Activated CD4-positive, CD25-positive, alpha-beta regulatory T cell treated with anti-CD3 and anti-CD28 coated beads, Interleukin-2, amount 50 U/mL, for 72 hours (primary cell): ENCODE measurements around the gene HGFAC.
A peak's percentile ranks its signal among the peaks of the same experiment; 100 is the strongest.
"Not testable (repeated sequence)": the region's sequence is repeated elsewhere in the genome, so short reads cannot be mapped to it uniquely, and the experiment has no call there.

ENCODE experiments used
- DNase-seq: peaks from one replicate; pipeline ENCODE4 v3.0.0; 2021

Gene HGFAC

DNA sequence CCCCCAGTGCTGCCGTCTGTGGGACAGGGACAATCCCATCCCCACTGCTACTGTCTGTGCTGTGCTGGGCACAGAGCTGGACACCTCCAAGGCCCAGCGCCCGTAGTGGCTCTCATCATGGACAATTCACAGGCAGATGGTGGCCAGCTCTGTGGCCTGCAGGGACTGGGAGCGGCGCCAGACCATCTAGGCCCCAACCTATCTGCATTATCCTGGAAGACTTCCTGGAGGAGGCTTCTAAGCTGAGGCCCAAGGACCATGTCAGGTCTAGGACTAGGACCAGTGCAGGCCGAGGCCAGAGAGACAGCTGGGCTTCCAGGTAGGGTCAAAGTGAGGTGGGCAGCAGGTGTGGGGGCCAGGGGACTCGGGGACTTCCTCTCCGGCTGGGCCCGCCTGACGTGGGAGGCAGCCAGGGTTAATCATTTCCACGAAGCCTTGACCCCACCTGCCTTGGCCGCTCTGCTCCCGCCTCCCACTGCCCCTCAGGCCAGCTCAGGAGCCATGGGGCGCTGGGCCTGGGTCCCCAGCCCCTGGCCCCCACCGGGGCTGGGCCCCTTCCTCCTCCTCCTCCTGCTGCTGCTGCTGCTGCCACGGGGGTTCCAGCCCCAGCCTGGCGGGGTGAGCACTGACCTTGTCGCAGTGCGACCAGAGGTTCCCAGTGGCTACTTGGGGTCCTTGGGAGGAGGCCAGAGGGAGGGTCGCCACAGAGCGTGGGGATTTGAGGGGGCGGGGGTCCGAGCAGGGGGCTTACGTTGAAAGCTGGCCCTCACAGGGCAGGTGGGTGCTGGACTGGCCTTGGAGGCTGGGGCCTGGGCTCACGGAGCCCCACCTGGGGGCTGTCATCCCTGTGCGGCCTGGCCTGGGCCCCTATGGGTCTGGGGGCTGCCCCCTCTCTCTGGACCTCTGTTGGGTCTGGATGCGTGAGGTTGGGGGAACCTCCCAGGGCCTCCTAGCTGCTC lies at the start of gene HGFAC:
TSS of gene HGFAC (plus strand) at position 468 of the 959 bp plus-strand sequence. CDS start at position 502, 34 bp downstream.
- no peak for DNase-seq

DNA sequence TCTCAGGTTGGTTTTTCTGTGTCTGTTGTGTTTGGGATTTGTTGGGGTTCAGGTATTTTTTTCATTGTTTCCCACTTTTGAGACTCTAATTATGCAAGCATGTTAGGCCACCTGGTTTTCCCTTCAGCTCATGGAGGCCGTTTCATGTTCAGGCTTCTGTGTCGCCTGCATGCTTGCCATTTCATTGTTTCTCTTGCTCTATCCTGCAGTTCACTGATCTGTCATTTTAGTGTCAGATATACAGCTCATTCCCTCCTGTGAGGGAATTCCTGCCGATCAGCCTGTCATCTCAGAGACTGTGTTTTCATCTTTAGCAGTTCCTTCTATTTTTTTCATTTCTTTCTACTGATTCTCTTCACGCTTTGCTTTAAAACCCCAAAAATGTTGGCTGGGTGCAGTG lies 49.4 kb upstream of the HGFAC start:
- no peak for DNase-seq

DNA sequence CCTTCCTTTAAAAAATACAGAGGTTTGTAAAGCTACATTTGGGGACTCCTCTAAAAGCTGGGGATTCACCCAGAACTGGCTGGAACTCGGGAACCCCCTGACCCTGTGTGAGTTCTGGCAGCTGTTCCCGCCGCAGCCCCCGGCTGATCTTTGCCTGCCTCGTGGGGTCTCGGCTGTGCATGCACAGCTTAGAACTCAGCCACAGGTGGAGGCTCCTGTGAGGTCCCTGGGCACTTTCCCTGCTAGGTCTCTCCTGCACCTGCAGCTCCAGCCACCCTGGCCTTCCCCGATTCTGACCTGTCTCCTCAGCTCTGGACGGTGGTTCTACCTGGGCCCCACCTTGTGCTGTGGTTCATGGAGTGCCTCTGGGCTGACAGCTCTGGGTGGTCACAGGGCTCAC lies 48.6 kb upstream of the HGFAC start:
- no peak for DNase-seq

DNA sequence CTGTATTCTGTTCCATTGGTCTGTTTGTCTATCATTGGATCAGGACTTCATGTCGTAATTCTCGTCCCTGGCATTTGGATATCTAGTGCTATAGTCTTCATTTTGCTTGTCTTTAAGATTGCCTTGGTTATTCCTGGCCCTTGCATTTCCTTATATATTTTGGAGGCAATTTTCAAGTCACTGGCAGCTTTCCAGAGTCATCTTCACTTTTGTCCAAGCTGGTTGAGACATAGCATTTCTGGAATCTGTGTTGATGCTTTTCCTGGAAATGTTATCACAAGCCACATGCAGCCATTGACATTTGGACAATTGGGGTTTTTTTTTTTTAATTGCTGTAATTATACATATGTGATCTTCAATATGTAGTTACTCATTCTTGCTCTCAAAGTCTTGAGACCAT lies 45.2 kb upstream of the HGFAC start:
- DNase-seq, result no peak

DNA sequence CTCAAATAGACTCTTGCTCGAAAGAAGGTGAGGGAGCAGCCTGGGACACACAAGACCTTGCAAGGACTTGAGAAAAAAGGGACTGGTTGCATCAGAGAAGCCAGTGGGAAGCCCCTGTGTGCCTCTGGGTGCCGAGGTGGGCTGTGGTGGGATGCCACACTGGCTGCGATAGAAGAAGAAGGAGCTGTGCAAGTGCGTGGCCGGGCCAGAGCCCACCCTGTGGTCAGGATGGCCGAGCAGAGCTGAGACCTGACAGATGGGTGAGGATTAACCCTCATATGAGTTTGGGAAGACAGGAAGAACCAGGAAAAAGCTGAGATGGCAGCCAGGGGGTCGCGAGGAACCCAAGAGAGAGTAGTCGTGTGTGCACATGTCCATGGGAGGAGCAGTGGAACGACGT lies 44.6 kb upstream of the HGFAC start:
- no peak for DNase-seq

DNA sequence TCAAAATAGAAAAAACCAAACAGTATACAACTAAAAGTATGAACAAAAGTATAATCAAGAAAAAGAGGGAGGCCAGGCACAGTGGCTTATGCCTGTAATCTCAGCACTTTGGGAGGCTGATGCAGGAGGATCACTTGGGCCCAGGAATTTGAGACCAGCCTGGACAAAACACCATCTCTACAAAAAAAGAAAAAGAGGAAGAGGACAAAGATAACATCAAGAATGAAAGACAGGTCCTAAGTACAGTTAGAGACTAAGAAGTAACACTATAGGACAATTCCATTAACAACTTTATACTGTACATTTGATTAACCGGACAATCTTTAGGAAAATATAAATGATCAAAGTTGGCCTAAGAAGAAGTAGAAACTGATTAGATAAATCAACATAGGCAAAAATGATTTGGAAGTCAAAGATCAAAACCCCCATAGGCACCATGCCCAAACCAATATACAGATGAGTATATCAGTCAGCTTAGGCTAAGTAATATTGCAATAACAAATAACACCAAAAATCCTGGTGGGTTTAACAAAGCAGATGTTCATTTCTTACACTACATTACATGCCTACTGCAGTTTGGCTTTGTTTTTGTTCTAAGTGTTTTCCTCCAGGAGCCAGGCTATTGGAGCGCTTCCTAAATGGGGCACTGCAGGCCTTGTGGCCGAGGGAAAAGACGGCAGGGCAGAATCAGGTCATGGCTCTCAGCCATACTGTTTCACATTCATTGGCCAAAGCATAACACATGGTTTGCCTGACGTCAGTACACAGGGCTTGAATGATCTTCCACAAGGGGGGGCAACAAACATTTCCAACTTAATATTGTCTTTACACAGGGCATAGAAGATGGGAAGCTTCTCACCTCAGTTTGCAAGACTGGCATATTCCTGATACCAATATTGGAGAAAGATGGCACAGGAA lies 42.2 kb upstream of the HGFAC start:
- DNase-seq, result no peak

DNA sequence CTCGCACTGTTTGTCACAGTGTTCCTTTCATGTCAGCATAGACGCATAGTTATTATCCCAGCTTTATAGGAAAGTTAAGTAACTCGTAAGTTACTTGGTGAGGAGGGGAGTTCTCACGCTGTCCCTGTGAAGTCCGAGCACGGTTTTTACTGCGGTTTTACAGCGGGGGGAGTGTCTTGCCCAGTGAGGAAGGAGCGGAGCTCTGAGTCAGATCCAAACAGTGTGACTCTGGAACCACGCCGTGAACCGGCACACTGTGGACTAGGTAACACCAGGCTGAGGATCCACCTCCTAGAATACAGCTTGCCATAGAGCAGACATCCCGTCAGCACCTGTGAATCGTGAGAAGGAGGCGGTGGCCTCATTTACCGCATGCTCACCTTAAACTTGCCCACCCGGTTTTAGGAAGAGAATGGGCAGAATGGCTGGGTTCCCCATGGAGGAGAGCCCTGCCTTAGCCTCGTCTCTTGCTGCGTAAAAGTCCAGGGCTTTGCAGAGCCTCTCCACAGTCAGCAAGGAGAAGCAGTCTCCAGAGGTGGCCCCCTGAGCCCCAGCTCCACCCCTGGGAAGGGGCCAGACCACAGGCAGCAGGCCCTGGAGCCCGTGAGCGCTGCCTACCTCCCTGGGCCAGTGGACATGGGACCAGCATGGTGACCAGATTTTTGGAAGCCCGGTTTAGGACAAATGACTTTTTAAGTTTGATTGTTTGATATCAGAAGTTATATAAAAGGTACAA lies 40.2 kb upstream of the HGFAC start:
- no peak for DNase-seq

DNA sequence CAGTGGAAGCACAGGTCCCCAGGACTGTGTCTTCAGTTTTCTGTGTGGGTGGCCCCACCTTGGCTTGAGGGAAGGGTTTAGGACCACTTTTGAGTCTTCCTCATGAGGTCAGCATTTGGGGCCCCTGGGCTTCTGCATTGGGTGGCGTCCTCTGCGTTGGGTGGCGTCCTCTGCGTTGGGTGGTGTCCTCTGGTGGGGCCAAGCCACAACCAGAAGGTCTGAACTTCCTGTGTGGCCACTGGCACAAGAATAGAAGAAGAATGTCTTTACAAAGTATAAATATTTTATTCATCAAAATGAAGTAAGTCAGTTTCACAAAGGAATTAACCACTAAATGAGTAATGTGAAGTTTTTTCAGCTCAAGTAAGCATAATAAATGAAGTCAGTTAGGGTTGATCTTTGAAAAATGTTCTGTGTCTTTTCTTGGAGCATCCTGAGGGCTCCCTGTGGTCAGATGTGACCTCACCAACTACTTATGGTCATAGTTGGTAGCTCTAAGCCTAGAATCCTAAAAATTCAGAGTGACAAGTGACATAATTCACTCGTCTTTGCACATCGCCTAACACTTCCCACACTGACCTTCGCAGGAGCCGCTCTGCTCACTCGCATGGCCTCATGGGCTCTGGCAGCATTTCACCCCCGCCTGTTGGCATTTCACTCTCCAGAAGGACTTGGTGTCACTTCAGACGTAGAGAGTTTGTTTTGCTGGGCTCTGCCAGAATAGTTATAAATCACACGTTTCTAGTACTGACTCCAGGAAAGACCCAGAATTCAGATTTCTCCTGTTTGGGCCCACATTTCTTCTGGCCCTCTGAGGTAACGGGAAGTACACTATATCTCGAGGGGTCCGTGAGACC lies 39.0 kb upstream of the HGFAC start:
- no peak for DNase-seq

DNA sequence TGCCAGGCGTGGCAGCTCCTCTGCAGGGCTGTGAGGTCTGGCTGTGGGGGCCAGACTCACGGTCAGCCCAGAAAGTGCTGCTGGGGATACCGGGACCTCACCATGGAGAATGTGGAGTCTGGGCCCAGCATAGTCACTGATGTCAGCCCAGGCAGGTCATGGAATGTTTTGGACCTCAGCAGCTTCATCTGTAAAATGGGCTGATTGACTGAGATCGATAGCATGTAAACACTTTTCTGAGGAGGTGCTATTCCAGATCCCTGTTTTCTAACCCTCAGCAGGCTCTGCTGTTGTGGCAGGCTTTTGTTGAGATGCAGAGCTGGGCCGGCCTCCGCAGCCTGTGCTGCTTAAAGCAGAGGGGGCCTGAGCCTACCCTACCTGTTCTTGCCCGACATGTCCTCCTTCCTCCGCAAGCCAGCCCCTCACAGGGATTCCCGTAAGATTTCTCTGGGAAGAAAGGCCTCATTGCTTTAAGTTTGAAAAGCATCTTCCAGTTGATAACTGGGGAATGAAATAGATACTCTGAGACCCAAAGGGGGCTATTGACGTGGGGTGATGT lies 38.3 kb upstream of the HGFAC start:
- no peak for DNase-seq

DNA sequence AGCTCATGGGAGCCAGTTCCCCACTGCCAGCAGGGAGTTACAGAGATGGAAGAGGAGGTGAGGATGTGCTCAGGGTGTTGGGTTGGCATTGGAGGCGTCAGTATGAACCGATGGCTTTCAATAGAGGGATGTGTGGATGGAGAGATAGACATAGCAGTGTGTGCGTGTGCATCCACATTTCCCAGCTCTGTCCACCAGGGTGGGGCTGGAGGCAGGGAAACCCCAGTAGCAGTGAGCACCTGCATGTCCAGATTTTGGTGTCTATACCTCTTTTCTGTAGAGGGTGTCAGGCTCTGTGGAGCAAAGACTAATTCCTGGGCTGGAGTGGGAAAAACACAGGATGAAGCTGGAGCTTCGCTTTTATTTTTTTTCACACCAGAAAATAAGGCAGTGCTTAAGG lies 37.2 kb upstream of the HGFAC start:
- DNase-seq, result no peak

DNA sequence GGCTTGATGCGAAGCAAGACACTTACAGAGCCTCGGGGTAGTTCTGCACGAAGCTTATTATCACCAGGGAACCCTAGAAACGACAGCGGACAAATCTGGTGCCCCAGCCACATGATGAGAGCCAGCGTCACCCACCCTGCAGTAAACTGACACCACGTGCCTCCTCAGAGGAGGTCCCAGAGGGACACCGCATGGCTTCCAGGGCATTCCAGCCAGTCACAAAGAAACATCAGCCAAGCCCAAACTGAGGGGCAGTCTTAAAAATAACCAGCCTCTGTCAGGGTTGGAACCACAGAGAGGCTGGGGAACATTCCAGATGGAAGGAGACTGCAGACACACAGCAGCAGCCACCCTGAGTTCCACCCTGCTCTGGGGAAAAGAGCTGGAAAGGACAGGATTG lies 36.6 kb upstream of the HGFAC start:
- no peak for DNase-seq

DNA sequence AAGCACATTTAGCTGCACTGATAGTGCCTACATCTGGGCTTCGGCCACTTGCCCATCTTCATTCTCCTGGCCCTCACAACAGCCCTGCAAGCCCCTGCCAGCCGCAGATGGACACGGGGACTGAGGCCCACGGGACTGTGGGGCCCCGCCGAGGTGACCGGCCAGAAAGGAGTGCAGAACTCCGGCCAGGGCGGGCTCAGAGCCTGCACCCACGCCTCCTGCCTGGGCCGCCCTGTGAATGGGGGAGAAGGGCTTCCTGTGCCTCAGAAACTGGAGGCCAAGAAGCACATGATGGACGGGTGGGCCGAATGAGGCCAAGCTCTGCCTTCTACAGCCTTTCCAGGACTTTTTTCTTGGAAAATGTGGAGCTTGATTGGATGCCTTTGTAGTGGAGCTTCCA lies 35.7 kb upstream of the HGFAC start:
- DNase-seq, result no peak

DNA sequence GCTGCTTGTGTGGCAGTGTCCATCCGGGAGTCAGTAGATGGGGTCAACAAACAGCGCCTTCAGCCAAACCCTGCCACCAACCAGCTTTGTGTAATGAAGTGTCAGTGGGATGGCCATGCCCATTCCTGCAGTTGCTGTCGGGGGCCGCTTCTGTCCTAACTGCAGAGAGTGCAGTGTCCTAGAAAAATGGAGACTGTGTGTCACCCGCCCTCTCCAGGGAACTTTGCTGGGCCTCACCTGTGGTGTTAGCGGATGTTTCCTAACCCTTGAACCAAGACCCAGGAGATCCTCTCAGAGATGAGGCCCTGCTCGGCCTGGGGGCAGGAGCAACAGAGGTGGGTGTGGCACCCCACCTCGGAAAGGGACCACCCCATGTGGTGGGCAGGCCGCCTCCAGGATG lies 35.3 kb upstream of the HGFAC start:
- DNase-seq, result no peak

DNA sequence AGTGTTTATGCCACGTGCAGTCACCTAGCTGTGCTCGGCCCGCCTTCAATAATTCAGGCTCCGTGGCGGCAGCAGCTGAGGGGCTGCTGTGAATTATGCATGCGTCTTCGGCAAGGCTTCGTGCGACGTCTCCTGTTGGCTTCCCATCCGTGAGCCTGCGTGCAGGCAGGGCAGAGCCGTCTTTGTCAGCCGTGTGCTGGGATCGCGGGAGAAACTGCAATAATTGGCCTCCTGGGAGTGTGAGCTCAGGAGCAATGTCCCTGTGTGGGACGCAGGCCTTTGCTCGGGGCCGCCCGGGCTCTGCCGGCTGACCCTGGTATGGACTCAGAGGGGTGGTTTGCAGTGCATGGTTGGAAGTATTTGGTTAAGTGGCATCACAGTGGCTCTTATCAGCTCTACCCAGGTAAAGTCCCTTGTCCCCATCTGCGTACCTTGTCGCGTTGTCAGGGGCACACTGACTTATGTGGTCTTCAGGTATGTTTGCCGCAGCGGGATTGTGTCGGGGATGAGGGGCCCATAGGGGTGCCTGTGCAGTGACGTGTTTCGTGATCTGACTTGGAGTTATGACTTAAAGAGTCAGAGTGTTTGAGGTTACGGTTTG lies 34.5 kb upstream of the HGFAC start:
- peak; percentile 1 for DNase-seq

DNA sequence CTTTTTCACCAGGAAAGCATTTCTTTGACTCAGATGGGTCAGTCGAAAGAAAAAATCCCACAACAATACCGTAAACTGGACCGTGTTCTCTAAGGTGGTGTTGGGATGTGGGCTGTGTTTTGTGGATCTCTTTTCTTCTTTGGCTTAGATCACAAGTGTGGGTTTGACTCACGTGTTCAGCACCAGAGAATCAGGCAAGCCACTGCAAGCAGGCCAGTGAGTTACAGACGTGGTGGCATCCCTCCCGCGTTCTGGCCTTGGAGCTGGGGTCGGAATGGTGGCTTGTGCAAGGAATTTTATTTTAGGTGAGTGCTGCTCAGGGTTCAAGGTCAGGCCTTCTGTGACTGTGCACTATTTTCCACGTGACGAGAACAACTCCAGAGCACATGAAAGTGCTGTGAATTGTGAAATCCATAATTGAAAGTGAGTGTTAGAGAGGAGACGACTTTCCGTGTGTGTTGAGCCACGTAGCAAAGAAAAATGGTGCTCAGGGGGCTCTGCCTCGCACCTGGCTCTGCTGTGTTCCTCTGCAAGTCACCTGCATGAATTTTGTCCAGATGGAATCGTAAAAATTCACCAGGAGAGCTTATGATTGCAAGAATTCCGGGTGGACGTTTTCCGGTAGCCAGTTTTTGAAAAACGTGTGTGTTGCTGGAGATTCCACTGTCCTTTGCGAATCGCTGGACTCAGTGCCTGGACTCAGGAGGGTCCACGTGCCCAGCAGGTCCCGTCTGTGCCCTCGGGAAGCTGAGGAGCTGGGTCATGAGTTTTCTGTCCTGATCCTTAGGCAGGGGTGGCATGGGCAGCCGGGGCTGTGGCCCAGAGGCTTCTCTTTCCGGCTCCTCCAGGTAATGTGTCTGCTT lies 33.6 kb upstream of the HGFAC start:
- DNase-seq, result no peak

DNA sequence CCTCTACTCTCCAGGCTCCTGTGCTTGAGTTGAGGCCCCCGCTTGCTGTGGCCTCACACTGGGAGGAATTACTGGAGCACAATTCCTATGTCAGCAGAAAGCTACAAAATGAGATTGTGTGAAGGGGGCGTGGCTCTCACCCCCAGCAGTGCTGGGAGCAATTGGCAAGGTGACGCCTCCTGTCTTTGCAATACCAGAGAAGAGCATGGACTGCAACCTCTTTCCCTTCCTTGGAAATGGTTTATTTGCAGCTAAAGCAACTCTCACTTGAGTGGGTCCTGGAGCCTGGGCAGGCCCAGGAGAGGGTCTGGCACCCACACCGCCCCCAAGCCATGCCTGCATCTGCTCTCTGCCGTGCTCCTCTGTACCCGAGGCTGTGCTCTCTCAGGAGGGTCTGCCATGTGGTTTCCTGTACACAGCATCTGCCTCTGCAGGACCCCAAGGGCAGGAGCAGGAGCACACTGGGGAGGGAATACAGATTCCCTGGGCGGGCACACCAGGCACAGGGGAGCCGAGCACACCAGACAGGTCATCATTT lies 32.9 kb upstream of the HGFAC start:
- DNase-seq, result no peak

DNA sequence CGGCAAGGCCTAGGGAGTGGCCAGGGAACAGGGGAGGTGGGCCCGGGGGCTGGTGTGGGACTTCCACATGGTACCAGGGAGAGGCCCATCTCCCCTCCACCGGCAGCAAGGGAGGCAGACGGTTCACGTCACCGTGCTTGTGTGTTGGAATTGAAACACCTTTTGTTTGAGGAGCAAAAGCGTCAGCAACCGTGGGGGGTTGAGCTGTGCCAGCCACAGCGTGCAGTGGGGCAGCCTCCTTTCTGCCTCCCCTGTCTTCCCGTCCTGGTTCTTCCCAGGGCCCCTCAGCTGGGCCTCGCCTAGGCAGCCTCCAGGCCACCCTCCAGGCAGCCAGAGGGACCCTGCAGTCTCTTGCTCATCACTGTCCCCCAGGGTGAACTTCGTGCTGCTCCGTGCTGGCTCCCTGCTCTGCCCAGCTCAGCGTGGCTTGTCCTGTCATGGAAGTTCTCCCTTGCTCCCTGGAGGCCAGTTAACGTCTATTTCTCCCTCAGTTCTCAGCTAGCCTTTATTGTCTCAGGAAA lies 32.1 kb upstream of the HGFAC start:
- DNase-seq, result no peak

DNA sequence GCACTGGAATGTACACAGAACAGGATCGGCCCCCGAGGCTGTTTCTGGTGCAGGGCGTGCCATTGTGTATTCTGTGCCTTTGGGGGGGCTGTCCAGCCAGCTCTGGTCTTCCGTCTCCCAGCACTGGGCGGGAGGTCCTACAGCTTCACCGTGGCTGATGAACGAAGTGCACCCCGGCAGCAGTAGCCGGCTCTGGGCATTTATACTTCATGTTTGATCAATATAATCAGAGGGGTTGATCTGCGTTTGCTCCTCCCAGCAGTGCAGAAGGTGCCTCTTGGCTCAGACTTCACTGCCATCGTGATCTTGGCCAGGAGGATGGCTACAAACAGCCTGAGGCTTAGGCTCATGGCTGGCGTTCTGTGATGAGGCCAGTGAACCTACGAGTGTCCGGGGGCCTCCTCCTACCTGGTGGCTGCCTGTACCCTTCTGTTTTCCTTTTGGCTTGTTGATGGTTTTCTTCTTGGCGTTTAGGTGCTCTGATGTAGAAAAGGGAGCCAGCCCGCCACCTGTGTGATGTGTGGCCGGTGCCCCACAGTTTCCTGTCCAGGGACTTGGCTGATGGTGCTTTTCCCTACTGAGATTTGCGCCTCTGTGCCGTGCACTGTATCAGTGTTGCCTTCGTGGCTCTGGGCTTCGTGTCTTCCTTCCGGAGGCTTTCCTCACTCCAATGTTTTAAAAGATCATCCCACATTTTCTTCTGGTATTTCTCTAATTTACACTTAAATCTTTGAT lies 31.2 kb upstream of the HGFAC start:
- DNase-seq, result no peak

DNA sequence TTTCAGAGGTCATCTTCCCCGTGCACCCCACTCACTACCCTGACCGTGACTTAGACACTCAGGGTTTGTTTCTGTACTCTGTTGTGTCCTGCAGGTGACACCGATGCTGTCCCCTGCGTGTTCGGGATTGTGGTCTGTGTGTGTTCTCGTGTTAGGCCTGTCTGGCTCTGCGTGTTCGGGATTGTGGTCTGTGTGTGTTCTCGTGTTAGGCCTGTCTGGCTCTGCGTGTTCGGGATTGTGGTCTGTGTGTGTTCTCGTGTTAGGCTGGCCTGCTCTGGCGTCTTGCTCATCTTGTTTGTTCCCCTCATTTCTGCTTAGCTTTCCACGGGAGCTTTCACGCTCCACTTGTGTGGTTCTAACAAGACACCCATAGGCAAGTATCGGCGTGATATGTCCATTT lies 30.6 kb upstream of the HGFAC start:
- DNase-seq, result not testable (repeated sequence)
